Rectal smooth muscle tissue (tissue), 1 donor: ENCODE measurements around the gene LCOR.

ENCODE experiments used
- H3K27ac ChIP-seq: one replicate; pipeline ENCODE4 v1.7.0; 2013; ENCODE audit warnings: low read depth, low read length, inconsistent platforms
- H3K27me3 ChIP-seq: one replicate; pipeline ENCODE4 v1.7.0; 2013; ENCODE audit warnings: low read length; ENCODE audit not compliant: control insufficient read depth, insufficient read depth
- H3K36me3 ChIP-seq: one replicate; pipeline ENCODE4 v1.7.0; 2013; ENCODE audit warnings: low read length; ENCODE audit not compliant: control insufficient read depth, insufficient read depth
- H3K4me1 ChIP-seq: one replicate; pipeline ENCODE4 v1.7.0; 2013; ENCODE audit warnings: low read length; ENCODE audit not compliant: control insufficient read depth, insufficient read depth
- H3K4me3 ChIP-seq: one replicate; pipeline ENCODE4 v1.7.0; 2013; ENCODE audit warnings: low read length
- H3K9ac ChIP-seq: one replicate; pipeline ENCODE4 v1.7.0; 2013; ENCODE audit warnings: low read length

LCOR gene

GRCh38 chr10:97042716-97043562 is 210.8 kb downstream of the LCOR start:
- Histone ChIP-seq H3K27ac (no peak overlapping the region), H3K27me3 (no peaks in the 10 kb centered on the region), H3K36me3 (no peaks in the 10 kb centered on the region), H3K4me1 (no peaks in the 10 kb centered on the region), H3K9ac (no peak overlapping the region), H3K4me3 (no peak overlapping the region)

DNA sequence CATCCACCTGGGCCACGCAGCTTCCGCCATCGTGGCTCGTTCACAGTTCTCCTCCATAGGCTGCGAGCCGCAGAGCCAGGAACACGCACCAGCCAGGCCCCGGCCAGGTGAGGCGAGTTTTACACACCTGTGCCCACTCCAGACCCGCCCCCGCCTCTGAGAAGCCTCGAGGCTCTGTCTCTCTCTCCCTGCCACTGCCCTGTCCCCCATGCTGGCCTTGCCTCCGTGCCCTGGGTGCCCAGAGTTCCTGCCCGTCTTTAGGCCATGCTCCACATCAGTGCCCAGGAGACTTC is 211.4 kb downstream of the LCOR start:
- no peaks in the 10 kb centered on the region for H3K36me3 ChIP-seq
- no peak overlapping the region for H3K4me3 ChIP-seq
- no peak overlapping the region for H3K9ac ChIP-seq
- H3K27ac ChIP-seq = no peak overlapping the region
- no peaks in the 10 kb centered on the region for H3K4me1 ChIP-seq
- no peaks in the 10 kb centered on the region for H3K27me3 ChIP-seq
